GM11168 (cell line): ENCODE data around the gene ASTN2.

Experiments used
- in situ Hi-C: fragments of 300-500 bp; cut with MboI; formaldehyde crosslinking; loops from one replicate; pipeline ENCODE4 v1.12.0; 2022; ENCODE audit warnings: low sequenced_read_pairs; ENCODE audit not compliant: unreplicated experiment

ASTN2 gene

GRCh38 chr9:117368684-117369230 is 46.1 kb downstream of the ASTN2 start:
- in situ Hi-C loops: no loop called here

GRCh38 chr9:117365438-117365837 is 49.4 kb downstream of the ASTN2 start:
- in situ Hi-C loops: no loop called here

GRCh38 chr9:117363006-117363405 is 51.9 kb downstream of the ASTN2 start:
- in situ Hi-C loops: no loop called here

- in situ Hi-C loops: no loop called here
Observed at GRCh38 chr9:117359910-117360309, 54.9 kb downstream of the ASTN2 start.

GRCh38 chr9:117355542-117355941 is 59.3 kb downstream of the ASTN2 start:
- in situ Hi-C loops: no loop called here

- in situ Hi-C loops: no loop called here
Observed at GRCh38 chr9:117354997-117355396, 59.9 kb downstream of the ASTN2 start.

GRCh38 chr9:117354244-117354847 is 60.5 kb downstream of the ASTN2 start:
- in situ Hi-C loops: no loop called here

- in situ Hi-C loops: no loop called here
Observed at GRCh38 chr9:117344892-117345660, 69.8 kb downstream of the ASTN2 start.

- in situ Hi-C loops: no loop called here
Observed at GRCh38 chr9:117343427-117343826, 71.4 kb downstream of the ASTN2 start.

- in situ Hi-C loops: no loop called here
Observed at GRCh38 chr9:117341151-117341550, 73.7 kb downstream of the ASTN2 start.

GRCh38 chr9:117340422-117340821 is 74.4 kb downstream of the ASTN2 start:
- in situ Hi-C loops: no loop called here

- in situ Hi-C loops: no loop called here
Observed at GRCh38 chr9:117335837-117336433, 78.9 kb downstream of the ASTN2 start.

- in situ Hi-C loops: no loop called here
Observed at GRCh38 chr9:117334101-117334500, 80.8 kb downstream of the ASTN2 start.

GRCh38 chr9:117325831-117326230 is 89.0 kb downstream of the ASTN2 start:
- in situ Hi-C loops: no loop called here

- in situ Hi-C loops: no loop called here
Observed at GRCh38 chr9:117325110-117325731, 89.6 kb downstream of the ASTN2 start.

- in situ Hi-C loops: no loop called here
Observed at GRCh38 chr9:117323390-117323789, 91.5 kb downstream of the ASTN2 start.

- in situ Hi-C loops: no loop called here
Observed at GRCh38 chr9:117317192-117317591, 97.7 kb downstream of the ASTN2 start.

GRCh38 chr9:117315236-117315635 is 99.6 kb downstream of the ASTN2 start:
- in situ Hi-C loops: no loop called here

GRCh38 chr9:117313989-117314388 is 100.9 kb downstream of the ASTN2 start:
- in situ Hi-C loops: no loop called here

- in situ Hi-C loops: no loop called here
Observed at GRCh38 chr9:117307701-117308100, 107.2 kb downstream of the ASTN2 start.

- in situ Hi-C loops: no loop called here
Observed at GRCh38 chr9:117306032-117306431, 108.8 kb downstream of the ASTN2 start.
